Measurements from ENCODE around the gene BIRC7. TPM values are rescaled to one million over a fixed set of nuclear protein-coding genes. Genes with fewer than 3 reads are reported as not detected.

Gene BIRC7, protein sequence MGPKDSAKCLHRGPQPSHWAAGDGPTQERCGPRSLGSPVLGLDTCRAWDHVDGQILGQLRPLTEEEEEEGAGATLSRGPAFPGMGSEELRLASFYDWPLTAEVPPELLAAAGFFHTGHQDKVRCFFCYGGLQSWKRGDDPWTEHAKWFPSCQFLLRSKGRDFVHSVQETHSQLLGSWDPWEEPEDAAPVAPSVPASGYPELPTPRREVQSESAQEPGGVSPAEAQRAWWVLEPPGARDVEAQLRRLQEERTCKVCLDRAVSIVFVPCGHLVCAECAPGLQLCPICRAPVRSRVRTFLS
- total RNA-seq = under 0.01 TPM in 1 of 2 replicates, not detected in the other

DNA sequence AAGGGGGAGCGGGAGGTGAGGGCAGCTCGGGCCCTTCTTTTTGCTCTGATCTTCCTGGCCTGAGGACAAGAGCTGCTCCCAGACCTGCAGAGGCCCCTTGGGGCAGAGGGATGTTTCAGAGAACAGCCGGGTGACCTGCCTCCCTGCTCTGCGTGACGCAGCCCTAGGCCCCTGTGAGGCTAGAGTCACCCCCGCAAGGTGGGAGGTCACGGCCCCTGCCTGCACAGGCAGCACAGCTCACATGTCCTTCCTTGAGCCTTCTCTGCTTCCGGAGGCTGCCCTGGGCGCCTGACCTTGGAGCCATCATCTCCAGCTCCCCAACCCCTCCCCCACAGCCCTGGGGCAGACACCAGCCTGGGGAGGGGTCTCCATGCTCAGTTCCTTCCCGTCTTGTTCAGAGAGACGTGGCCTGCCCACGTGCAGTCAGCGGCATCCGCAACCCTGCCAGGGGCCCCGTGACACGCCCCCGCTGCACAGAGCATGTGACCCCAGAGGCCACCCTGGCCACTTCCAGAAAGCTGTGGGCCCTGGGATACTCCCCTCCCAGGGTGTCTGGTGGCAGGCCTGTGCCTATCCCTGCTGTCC is at the start of gene BIRC7:
Gene BIRC7 (plus strand): TSS at position 507 of the 585 bp plus-strand sequence. CDS start 192 bp downstream, outside the sequence.

DNA sequence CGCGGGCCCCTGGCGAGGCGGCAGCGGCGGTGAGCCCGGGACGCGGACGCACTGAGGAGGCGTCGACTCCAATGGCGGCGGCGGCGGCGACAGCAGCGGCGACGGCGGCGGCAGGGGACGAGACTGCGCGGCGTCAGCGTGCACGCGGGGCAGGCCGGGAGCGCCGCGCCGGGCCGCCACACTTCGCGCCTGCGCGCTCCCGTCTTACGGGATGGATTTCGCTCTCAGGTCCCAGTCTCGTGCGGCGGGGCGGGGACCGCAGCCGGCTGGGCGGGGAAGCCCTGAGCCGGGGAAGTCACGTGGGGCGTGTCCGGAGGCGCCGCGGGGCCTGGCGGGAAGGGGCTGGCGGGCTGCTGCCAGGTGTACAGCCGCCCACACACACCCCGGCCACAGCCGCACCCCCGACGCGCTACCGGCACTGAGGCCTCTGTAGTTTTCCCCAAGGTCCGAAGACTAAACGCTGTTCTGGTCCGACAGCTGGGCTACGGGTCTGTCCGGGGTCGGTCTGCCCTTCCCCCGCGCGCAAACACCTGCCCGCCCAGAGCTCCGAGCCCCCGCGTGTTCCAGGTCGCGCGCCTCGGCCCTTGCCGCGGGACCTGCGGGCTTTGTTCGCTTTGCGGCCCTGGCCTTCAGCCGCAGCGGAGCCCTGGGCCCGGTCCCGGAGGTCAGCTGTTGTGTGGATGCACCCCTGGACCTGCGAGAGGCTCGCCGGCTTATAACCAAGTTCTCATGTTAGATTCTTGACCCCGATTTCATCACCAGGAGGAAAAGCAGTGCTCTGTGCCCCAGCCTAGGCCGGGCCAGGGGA is 19.5 kb upstream of the BIRC7 start, which contains the start of gene YTHDF1:
Gene YTHDF1 (minus strand): TSS at position 91 of the 808 bp plus-strand sequence. CDS start 239 bp downstream, outside the sequence.

DNA sequence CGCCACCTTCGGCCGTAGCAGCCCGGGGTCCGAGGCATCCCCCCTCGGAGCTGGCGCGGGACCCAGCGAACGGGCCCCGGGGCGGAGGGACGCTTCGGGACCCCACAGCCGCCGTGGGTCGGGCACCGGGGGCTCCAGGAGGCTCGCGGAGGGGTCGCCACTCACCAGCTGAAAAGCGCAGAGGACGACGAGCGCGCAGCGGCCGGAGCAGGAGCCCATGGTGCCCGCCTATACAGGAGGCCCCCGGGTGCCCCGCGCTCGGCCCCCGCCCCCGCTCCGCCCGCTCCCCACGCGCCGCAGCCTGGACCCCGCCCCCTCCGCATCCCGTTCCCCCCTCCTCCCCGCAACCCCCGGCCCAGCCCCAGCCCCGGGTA is 18.5 kb downstream of the BIRC7 start, which contains the start of gene NKAIN4:
Gene NKAIN4 (minus strand): TSS at position 232 of the 374 bp plus-strand sequence. CDS start 13 bp downstream, at position 219.

DNA sequence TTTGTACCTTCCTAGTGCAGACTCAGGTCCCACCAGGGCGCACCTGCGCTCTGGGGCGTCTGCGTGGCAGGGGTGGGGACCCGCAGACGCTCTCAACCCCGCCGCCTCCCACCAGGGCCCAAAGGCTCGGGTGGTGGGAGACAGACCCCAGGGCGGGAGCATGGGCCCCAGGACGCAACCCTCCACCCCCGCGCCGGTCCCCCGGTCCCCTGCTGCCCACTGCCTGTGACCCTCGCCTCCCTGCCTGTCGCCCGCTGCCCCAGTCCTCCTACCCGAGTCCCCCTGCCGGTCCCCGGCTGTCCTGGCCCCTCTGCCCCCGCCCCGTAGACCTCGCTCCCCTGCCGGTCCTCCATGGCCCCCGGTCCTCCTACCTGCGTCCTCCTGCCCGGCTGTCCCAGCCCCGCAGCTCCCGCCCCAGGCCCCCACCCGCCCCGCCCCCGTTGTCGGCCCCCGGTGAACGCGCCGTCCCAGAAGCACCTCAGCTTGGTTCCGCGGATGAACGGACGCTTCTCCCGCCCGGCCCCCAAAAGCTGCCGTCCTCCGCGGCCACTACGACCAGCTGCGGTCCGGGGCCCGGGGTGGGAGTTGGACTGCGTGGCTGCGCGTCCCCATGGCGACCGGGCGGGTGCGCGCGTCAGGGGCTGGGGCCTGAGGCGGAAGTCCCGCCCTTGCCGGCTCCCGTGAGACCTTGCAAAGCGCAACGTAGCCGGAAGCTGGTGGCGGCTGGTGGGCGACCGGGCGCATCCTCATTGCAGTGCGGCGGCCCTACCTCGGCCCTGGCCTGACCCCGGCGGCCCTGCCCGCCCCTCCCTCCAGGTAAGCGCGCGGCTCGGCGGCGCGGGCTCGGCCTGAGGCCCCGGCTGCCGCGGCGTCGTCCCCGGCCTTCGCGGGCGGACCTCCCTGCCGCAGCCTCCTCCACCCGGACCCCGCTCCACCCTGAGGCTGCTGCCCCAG is 36.7 kb downstream of the BIRC7 start, which contains the start of gene ARFGAP1:
Gene ARFGAP1 (plus strand): TSS at position 709 of the 954 bp plus-strand sequence. CDS start 2,768 bp downstream, outside the sequence.

Other genes starting within 250 kb of the BIRC7 start
- gene BHLHE23, start 228.9 kb upstream of the BIRC7 start, total RNA-seq = not detected in 2 replicates
- 18.6 and 21.3 TPM in 2 replicates for gene YTHDF1, start 19.8 kb upstream of the BIRC7 start, total RNA-seq
- gene NKAIN4, start 18.6 kb downstream of the BIRC7 start, total RNA-seq = not detected in 2 replicates
- gene ARFGAP1, start 36.9 kb downstream of the BIRC7 start, total RNA-seq = 35.5 and 35.9 TPM in 2 replicates
- not detected in 2 replicates for gene COL20A1, start 57.3 kb downstream of the BIRC7 start, total RNA-seq
- gene CHRNA4, start 125.4 kb downstream of the BIRC7 start, total RNA-seq = 0.09 TPM in 1 of 2 replicates, not detected in the other
- not detected in 2 replicates for gene KCNQ2, start 236.8 kb downstream of the BIRC7 start, total RNA-seq

All from dermis lymphatic vessel endothelial cell (primary cell).